ENCODE data around the gene NUP107. TPM values are rescaled to one million over a fixed set of nuclear protein-coding genes. Genes with fewer than 3 reads are reported as not detected.
"Not testable (repeated sequence)": the region's sequence is repeated elsewhere in the genome, so short reads cannot be mapped to it uniquely, and the experiment has no call there.

NUP107 gene
- total RNA-seq (10 to 100 TPM; 24.2 to 34.3 (median 31.0) TPM), polyA plus RNA-seq (10 to 100 TPM in 1 of 3 donors, 1 to 10 TPM in 2; 6.0 to 22.9 (median 6.2) TPM)

GRCh38 chr12:68686595-68687521 is at the start of gene NUP107:
Gene NUP107 (plus strand): TSS chr12:68686978. CDS start chr12:68687066, 88 bp downstream.
- Histone ChIP-seq H3K36me3 (peaks cover 7 to 22% (median 11%) of the 10 kb centered on the region in 4 donors), H3K9me3 (no peaks in the 10 kb centered on the region), H3K27ac (peak within 1 kb of the TSS; percentile 73 to 85 (median 83)), H3K4me3 (peak within 1 kb of the TSS; percentile 73 to 88 (median 78)), H3K27me3 (no peaks in the 10 kb centered on the region), H3K4me1 (peaks cover 0 to 24% (median 16%) of the 10 kb centered on the region in 4 donors)
- TF ChIP-seq EP300 (IDR thresholded peaks at IDR 0.05) (peak in 1 of 4 donors; percentile 41), POLR2AphosphoS5 (IDR thresholded peaks at IDR 0.05) (peak; percentile 57 to 88 (median 83)), CTCF (IDR thresholded peaks at IDR 0.05) (peak in 1 of 4 experiments; percentile 38), POLR2A (IDR thresholded peaks at IDR 0.05) (peak in 1 of 2 donors; percentile 33)
- intact Hi-C loops (cut with DNase I), result loop anchor here (2.0 to 5.0 kb wide), 5 partner anchors 60 to 465 kb away; partner anchors contain the start of genes MDM2, RAP1B and SLC35E3
- peak; percentile 100 for DNase-seq
- WGBS, 2 donors, result 0% methylated on average over 44 of the region's 44 CpGs

DNA sequence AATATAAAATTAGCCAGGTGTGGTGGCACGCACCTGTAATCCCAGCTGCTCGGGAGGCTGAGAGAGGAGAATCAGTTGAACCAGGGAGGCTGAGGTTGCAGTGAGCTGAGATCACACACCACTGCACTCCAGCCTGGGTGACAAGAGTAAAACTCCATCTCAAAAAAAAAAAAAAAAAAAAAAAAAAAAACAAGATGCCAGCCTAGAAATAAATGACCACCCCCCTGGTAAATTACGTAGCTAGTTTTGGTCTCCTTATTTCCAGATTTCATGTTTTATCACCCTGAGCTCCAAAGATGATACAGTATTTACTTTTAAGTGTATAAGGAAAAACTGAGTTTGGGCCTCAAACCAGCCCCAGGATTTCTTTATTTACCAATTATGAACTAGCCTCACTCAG is 49.3 kb upstream of the NUP107 start:
- peak overlapping the region in 1 of 4 donors; percentile 17 for H3K27ac ChIP-seq
- intact Hi-C loops (cut with DNase I); H3K36me3 ChIP-seq; H3K9me3 ChIP-seq; DNase-seq; H3K27me3 ChIP-seq; H3K4me3 ChIP-seq: not testable (repeated sequence)
- peaks cover 0 to 93% (median 75%) of the 10 kb centered on the region in 4 donors for H3K4me1 ChIP-seq
- 93% methylated on average over 3 of the region's 3 CpGs for WGBS, 2 donors

DNA sequence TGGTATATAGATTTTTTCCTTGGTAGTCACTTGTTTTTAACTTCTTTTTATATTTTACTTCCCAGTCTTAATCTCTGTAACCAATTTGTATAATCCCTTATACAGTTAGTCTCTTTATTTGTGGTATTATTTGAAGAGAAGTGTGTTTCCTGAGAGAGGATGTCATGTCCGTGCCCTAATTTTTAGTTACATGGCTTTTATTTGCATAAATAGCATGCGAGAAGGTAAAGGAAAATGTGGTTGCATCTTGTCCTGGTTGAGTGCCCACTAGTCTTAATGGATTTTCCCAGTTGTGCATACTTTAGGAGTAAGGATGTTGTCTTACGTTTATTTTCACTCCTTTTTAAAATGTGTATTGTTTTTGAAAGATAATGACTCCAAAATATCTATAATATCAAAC is 48.6 kb upstream of the NUP107 start:
- Histone ChIP-seq H3K4me3 (no peak overlapping the region), H3K27ac (peak overlapping the region in 2 of 4 donors; percentile 1 to 17), H3K36me3 (peaks cover 0 to 3% (median 0%) of the 10 kb centered on the region in 4 donors), H3K27me3 (no peaks in the 10 kb centered on the region), H3K9me3 (no peaks in the 10 kb centered on the region), H3K4me1 (peaks cover 0 to 92% (median 73%) of the 10 kb centered on the region in 4 donors)
- intact Hi-C loops (cut with DNase I), result no loop called here
- no peak for DNase-seq
- 57 to 81% methylated on average over 3 of the region's 3 CpGs for WGBS, 2 donors
- TF ChIP-seq EP300 (IDR thresholded peaks at IDR 0.05), result no peak
- no peak for TF ChIP-seq POLR2A (IDR thresholded peaks at IDR 0.05)
- no peak for TF ChIP-seq CTCF (IDR thresholded peaks at IDR 0.05)
- no peak for TF ChIP-seq POLR2AphosphoS5 (IDR thresholded peaks at IDR 0.05)

DNA sequence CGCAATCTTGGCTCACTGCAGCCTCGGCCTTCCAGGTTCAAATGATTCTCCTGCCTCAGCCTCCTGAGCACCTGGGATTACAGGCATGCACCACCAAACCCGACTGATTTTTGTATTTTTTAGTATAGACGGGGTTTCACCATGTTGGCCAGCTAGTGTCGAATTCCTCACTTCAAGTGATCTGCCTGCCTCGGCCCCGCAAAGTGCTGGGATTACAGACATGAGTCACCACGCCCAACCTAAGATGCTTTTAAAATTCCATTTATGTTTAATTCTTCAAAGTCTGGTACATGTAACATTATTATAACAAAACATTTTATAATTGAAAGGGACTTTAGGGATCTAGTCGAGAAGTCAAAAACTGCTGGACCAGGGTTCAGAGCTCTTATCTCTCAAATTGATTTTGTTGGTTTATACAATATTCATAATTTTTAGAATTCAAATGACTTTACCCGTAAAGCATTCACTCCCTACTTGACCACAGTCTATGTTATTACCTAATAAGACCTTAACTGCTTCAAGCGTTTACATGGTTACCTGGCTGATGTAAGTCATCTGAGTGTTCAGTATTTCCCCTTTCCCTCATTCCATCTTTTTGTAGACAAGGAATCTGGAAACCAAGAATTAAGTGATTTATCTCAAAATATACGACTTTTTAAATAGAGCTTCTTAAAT is 47.9 kb upstream of the NUP107 start:
- Histone ChIP-seq H3K27me3 (no peaks in the 10 kb centered on the region), H3K4me3 (no peak overlapping the region), H3K9me3 (no peaks in the 10 kb centered on the region), H3K4me1 (peaks cover 0 to 92% (median 72%) of the 10 kb centered on the region in 4 donors), H3K27ac (peak overlapping the region in 1 of 4 donors; percentile 17), H3K36me3 (peaks cover 0 to 3% (median 0%) of the 10 kb centered on the region in 4 donors)
- DNase-seq, result no peak
- 84% methylated on average over 12 of the region's 12 CpGs for WGBS, 2 donors
- no peak for TF ChIP-seq POLR2A (IDR thresholded peaks at IDR 0.05)
- TF ChIP-seq EP300 (IDR thresholded peaks at IDR 0.05), result no peak
- TF ChIP-seq POLR2AphosphoS5 (IDR thresholded peaks at IDR 0.05), result no peak
- TF ChIP-seq CTCF (IDR thresholded peaks at IDR 0.05), result no peak
- intact Hi-C loops (cut with DNase I), result no loop called here

DNA sequence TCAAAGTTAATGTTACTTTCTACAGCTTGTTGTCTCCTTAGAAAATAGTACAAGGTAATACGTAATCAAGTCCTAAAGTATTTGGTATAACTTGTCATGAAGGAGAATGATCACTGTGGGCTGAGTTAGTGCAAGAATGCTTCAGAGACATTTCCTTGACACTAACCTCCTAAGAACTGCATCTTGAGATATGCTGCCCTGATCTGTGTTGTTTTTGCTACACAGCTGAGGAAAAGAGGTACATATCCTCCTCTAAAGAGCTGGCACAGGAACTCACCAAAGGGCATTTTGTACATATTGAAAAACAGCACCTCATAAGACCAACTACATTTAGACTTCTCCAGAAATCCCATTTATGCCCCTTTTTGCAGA is 47.4 kb upstream of the NUP107 start:
- peak overlapping the region in 1 of 4 donors; percentile 17 for H3K27ac ChIP-seq
- 86 to 96% methylated on average over 1 of the region's 1 CpG for WGBS, 2 donors

More for the DNA sequence above, 47.4 kb upstream of the NUP107 start:
- H3K36me3 ChIP-seq, result peaks cover 0 to 3% (median 0%) of the 10 kb centered on the region in 4 donors
- no peak overlapping the region for H3K4me3 ChIP-seq
- H3K27me3 ChIP-seq, result no peaks in the 10 kb centered on the region
- intact Hi-C loops (cut with DNase I), result no loop called here
- no peaks in the 10 kb centered on the region for H3K9me3 ChIP-seq
- DNase-seq, result no peak
- H3K4me1 ChIP-seq, result peaks cover 0 to 87% (median 69%) of the 10 kb centered on the region in 4 donors
- TF ChIP-seq POLR2A (IDR thresholded peaks at IDR 0.05) (no peak), EP300 (IDR thresholded peaks at IDR 0.05) (no peak), POLR2AphosphoS5 (IDR thresholded peaks at IDR 0.05) (no peak), CTCF (IDR thresholded peaks at IDR 0.05) (no peak)

Data from sigmoid colon (tissue), 7 donors.